GM20000 (cell line): ENCODE results near the gene MTPN.

Experiments used
- DNase-seq: peaks from one replicate; pipeline ENCODE4 v3.0.0; 2012; ENCODE audit warnings: low spot score
- TF ChIP-seq, protein P1 (sequence below): IDR thresholded peaks from 2 replicates; pipeline ENCODE4 v1.5.1; 2012; ENCODE audit warnings: mild to moderate bottlenecking, control low read depth; ENCODE audit errors: extremely low read depth, missing control alignments

Gene MTPN, protein sequence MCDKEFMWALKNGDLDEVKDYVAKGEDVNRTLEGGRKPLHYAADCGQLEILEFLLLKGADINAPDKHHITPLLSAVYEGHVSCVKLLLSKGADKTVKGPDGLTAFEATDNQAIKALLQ

DNA sequence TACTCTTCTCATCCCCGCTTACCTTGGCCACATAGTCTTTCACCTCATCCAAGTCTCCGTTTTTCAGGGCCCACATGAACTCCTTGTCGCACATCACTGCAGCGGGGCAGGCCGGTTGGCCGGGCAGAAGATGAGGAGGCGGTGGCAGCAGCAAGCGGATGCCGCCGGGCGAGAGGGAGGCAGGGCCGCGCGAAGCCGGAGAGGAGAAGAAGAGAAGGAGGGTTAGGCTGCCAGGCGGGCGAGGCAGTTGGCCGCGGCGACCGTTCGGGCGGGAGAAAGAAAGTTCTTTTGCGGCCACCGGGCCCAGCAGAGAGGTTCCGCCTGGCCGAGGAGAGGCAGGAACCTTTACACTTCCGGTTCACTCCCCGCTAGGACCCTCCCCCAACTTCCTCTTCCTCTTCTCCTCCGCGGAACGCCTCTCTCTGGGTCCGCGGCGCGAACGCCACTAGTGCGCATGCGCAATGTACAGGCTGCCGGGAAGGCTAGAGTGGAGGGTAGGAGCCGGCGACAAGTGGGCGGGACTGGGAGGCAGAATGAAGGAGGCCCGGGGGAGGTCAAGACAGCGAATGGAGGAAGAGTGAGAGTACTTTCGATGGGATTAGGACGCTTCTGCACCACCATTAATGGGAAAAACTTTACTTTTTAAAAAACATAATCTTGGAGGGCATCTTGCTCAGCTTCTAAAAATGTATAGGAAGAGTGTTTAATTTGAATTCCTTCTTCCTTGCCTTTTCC is at the start of gene MTPN:
MTPN (minus strand) TSS at position 353 of the 735 bp plus-strand sequence; CDS start at position 94, 259 bp downstream.
- TF ChIP-seq, protein P1, sequence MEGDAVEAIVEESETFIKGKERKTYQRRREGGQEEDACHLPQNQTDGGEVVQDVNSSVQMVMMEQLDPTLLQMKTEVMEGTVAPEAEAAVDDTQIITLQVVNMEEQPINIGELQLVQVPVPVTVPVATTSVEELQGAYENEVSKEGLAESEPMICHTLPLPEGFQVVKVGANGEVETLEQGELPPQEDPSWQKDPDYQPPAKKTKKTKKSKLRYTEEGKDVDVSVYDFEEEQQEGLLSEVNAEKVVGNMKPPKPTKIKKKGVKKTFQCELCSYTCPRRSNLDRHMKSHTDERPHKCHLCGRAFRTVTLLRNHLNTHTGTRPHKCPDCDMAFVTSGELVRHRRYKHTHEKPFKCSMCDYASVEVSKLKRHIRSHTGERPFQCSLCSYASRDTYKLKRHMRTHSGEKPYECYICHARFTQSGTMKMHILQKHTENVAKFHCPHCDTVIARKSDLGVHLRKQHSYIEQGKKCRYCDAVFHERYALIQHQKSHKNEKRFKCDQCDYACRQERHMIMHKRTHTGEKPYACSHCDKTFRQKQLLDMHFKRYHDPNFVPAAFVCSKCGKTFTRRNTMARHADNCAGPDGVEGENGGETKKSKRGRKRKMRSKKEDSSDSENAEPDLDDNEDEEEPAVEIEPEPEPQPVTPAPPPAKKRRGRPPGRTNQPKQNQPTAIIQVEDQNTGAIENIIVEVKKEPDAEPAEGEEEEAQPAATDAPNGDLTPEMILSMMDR: no peak
- DNase-seq: peak; percentile 83

DNA sequence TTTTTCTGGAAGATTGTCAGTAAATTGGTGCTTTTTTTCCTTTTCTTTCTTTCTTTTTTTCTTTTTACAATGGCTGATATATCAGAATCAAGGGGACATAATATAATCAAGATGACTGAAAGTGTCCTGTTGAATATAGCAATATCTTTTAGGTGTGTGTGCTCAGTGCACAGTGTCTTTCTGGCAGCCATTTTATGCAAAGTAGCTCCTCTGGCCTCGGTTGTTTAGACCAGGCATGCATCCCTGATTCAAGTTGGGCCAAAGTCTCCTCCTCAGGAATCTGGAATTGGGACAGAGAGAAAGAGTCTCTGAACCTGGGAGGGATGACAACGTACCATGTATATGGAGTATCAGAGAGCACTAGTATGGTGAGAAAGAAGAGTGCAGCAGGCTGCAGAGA is 49.0 kb upstream of the MTPN start:
- TF ChIP-seq, protein P1: no peak
- DNase-seq: no peak

DNA sequence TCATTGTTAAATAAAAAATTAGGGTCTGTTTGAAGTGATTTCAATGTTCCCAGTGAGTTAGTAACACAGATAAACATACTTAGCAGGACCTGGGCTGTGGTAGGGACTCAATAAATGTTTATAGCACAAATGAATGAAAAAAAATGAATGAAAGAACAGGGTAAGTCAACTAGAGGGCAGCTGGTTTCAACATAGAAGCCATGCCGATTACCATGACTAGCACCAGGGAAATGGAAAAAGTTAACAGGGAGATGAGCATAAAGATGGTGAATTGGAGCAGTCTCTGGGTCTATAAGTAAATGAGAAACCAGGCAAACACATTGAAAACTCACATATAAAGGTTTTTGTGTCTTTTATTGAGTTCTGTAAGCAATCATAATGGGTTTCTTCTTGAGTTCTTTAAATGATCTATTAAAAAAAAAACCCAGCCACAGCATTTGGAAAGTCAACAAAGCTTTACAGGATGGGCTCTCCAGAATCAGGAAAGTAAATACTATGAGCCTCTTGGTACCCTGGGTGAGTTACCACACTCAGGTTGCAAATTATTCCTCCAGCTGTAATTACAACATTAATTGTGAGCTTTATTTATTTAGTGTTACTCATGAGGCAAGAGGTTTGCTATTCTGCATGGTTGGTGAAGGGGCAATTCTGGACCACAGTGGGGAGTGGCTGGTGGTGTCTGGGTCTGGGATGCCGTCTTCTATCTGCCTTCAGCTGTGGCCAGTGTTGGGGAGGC is 46.1 kb upstream of the MTPN start:
- TF ChIP-seq, protein P1: no peak
- no peak for DNase-seq

DNA sequence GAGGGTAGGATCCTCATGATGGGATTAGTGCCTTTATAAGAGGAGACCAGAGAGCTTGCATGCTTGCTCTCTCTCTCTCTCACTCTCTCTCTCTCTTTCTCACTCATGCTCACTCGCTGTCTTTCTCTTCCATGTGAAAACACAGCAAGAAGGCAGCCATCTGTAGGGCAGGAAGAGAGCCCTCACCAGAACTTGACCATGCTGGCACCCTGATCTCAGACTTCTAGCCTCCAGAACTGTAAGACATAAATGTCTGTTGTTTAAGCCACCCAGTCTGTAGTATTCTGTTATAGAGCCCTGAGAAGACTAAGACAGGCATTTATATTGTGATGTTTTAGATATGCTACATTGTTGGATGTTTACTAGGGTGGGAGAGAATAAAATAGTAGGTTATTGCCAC is 43.4 kb upstream of the MTPN start:
- DNase-seq: no peak
- TF ChIP-seq, protein P1: no peak

DNA sequence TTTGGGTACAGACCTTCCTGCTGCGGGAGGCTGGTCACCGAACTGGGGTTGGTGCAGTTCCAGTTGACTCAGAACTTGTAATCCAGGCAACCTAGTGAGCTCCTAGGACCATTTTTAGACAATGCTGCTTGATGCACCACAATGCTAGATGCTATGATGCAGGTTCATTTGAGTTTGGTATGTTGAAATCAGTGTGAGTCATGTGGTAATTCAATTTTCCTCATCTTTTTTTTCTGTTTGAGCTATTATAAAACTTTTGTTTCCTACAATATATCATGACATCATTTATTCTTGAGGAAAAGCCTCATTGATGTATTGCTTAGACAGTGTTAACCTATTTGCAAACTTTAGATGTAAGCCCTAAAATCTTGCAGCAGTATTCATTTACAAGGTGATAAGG is 40.9 kb upstream of the MTPN start:
- DNase-seq: no peak
- TF ChIP-seq, protein P1: no peak

DNA sequence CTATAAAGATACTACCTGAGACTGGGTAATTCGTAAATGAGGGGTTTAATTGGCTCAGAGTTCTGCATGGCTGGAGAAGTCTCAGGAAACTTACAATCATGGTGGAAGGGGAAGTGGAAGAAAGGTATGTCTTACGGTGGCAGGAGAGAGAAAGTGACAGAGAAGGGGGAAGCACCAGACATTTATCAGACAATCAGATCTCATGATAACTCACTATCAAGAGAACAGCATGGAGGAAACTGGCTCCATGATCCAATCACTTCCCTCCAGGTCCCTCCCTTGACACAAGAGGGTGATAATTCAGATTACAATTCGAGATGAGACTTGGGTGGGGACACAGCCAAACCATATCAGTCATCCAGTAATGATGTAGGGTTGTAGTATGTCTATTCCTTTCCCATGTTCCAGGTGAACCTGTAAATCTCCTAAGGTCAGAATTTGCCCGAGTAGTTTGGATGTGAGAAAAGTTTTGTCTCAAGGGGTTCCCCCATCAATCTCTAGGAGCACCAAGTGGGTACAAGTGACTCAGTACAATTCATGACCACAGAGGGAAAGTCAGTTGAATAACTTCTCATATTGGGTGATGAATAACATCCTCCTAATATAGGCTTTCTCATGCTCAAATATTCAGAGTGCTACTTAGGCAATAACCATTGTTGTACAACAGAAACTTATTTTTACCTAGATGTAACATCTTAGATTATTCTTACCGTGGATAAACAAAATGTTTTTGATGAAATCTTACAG is 39.7 kb upstream of the MTPN start:
- no peak for DNase-seq
- TF ChIP-seq, protein P1: no peak

DNA sequence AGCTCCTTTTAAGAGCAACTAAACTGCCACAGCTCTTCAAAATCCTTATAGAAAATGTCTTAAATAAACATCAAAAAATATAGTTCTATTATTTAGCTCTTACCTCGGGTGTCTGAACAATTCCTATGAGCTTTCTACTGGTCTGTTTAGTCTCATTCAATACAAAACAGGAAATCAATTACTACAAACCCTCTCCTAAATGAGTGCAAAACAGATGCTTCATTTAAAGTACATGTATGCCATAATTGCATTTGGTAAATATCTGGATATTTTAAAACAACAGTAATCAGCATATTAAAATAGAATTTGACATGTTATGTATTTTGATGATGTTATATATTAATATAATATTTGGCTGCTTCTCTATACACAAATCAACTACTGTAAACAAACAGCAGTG is 38.5 kb upstream of the MTPN start:
- DNase-seq: no peak
- TF ChIP-seq, protein P1: no peak
